GM19193 (cell line): Measurements from ENCODE around the gene SHISAL1.

ENCODE experiments used
- POLR2A ChIP-seq: IDR thresholded peaks from 4 replicates; pipeline ENCODE4 v1.6.1; 2011; ENCODE audit not compliant: insufficient read depth, insufficient read length; ENCODE audit errors: extremely low read depth

Gene SHISAL1

GRCh38 chr22:44212936-44213335 is 99.8 kb downstream of the SHISAL1 start:
- TF ChIP-seq POLR2A, result no peak

- no peak for TF ChIP-seq POLR2A
Observed at GRCh38 chr22:44211946-44212930, 100.5 kb downstream of the SHISAL1 start.

GRCh38 chr22:44211256-44211945 is 101.3 kb downstream of the SHISAL1 start:
- no peak for TF ChIP-seq POLR2A

- TF ChIP-seq POLR2A, result no peak
Observed at GRCh38 chr22:44210722-44211121, 102.0 kb downstream of the SHISAL1 start.

GRCh38 chr22:44209343-44209742 is 103.4 kb downstream of the SHISAL1 start:
- no peak for TF ChIP-seq POLR2A

- no peak for TF ChIP-seq POLR2A
Observed at GRCh38 chr22:44207981-44208317, 104.8 kb downstream of the SHISAL1 start.

- no peak for TF ChIP-seq POLR2A
Observed at GRCh38 chr22:44207173-44207980, 105.4 kb downstream of the SHISAL1 start.

GRCh38 chr22:44206696-44207095 is 106.1 kb downstream of the SHISAL1 start:
- TF ChIP-seq POLR2A, result no peak

GRCh38 chr22:44206330-44206645 is 106.5 kb downstream of the SHISAL1 start:
- no peak for TF ChIP-seq POLR2A

- TF ChIP-seq POLR2A, result no peak
Observed at GRCh38 chr22:44205516-44206329, 107.0 kb downstream of the SHISAL1 start.

- TF ChIP-seq POLR2A, result no peak
Observed at GRCh38 chr22:44204739-44205515, 107.8 kb downstream of the SHISAL1 start.

GRCh38 chr22:44203203-44203602 is 109.5 kb downstream of the SHISAL1 start:
- no peak for TF ChIP-seq POLR2A

GRCh38 chr22:44202261-44202789 is 110.4 kb downstream of the SHISAL1 start:
- no peak for TF ChIP-seq POLR2A
